Right cardiac atrium (tissue), 5 donors: Measurements from ENCODE around the gene APLP2. TPM values are rescaled to one million over a fixed set of nuclear protein-coding genes. Genes with fewer than 3 reads are reported as not detected.
A peak's percentile ranks its signal among the peaks of the same experiment; 100 is the strongest.

ENCODE experiments used
- ATAC-seq, 2 donors: fragments of 200-7000 bp; cut with Tn5 transposase; one replicate each; pipeline versions ENCODE4 v1.8.0 to v1.9.1; 2020; ENCODE audit warnings: moderate library complexity in 2 of 2, mild to moderate bottlenecking in 1 of 2
- DNase-seq, 3 donors: peaks; one replicate each; pipeline ENCODE4 v3.0.0-alpha.2; 2020
- H3K27ac ChIP-seq: one replicate; pipeline ENCODE4 v1.5.1; 2013; ENCODE audit warnings: mild to moderate bottlenecking, low read length, control low read depth, moderate library complexity
- H3K27me3 ChIP-seq: one replicate; pipeline ENCODE4 v1.6.1; 2013; ENCODE audit not compliant: control insufficient read depth, insufficient read depth
- H3K4me1 ChIP-seq: one replicate; pipeline ENCODE4 v1.6.1; 2013; ENCODE audit warnings: low read length; ENCODE audit not compliant: control insufficient read depth, insufficient read depth
- H3K4me3 ChIP-seq: one replicate; pipeline ENCODE4 v1.5.1; 2013; ENCODE audit warnings: low read length, control low read depth
- H3K9me3 ChIP-seq: one replicate; pipeline ENCODE4 v1.6.1; 2013; ENCODE audit warnings: low read length; ENCODE audit not compliant: control insufficient read depth
- WGBS: extraction: QIAGEN DNeasy Blood & Tissue Kit; methylation state at CpG from one replicate; pipeline ENCODE4 v1.1.7; 2013; 5-methylcytosine and 5-hydroxymethylcytosine counted together
- intact Hi-C, 4 donors: fragments of 100-400 bp; cut with DNase I; formaldehyde crosslinking; loops; one replicate each; pipeline versions ENCODE4 v1.11.0 to v1.14.0; 2022 to 2023
- polyA plus RNA-seq: library from polyadenylated mRNA; stranded (reverse); fragments of 200-250 nt; gene quantifications from one replicate; pipeline ENCODE4 v1.2.3, GENCODE V29; 2013
- total RNA-seq, 4 donors: library from RNA; stranded (reverse); fragmentation: NEBNext Ultra II Directional; extraction: Animal tissue kit (Norgen Biotek cat#: 25700); gene quantifications; one replicate each; pipeline ENCODE4 v1.2.1, GENCODE V29; 2021
- donor health status: healthy with polysubstance abuse.
- donor health status: DM: no; HTN: yes; CAD: no.
- donor health status: DM: no; HTN: no; CAD: no.
- donor health status: DM: no; HTN: yes; CAD: no; lungs with severe emphysema.
- donor health status: DM: yes; HTN: yes; CAD: no.

The APLP2 gene
- total and polyA plus RNA-seq, 5 donors: 228 to 375 (median 330) TPM

- Histone ChIP-seq H3K27ac (peak overlapping the region; percentile 53), H3K4me3 (peak overlapping the region; percentile 88), H3K27me3 (no peaks in the 10 kb centered on the region), H3K9me3 (no peaks in the 10 kb centered on the region), H3K4me1 (no peaks in the 10 kb centered on the region)
- ATAC-seq (no peak), DNase-seq (no peak)
- intact Hi-C loops: loop anchor here in 1 of 4 donors (10.0 kb wide), 1 partner anchor 54 kb away; no protein-coding TSS in a partner anchor
- WGBS: 17% methylated on average over 11 of the region's 11 CpGs
Observed at GRCh38 chr11:130071211-130071712, 1.6 kb downstream of the APLP2 start.

GRCh38 chr11:130074736-130075135 is 5.0 kb downstream of the APLP2 start:
- Histone ChIP-seq H3K4me1 (peaks cover 4% of the 10 kb centered on the region), H3K27me3 (no peaks in the 10 kb centered on the region), H3K27ac (no peak overlapping the region), H3K9me3 (no peaks in the 10 kb centered on the region), H3K4me3 (no peak overlapping the region)
- WGBS: 97% methylated on average over 2 of the region's 2 CpGs
- DNase-seq: no peak
- intact Hi-C loops: loop anchor here in 1 of 4 donors (10.0 kb wide), 1 partner anchor 50 kb away; no protein-coding TSS in a partner anchor
- no peak for ATAC-seq

GRCh38 chr11:130076778-130077481 is 7.2 kb downstream of the APLP2 start:
- DNase-seq: no peak
- Histone ChIP-seq H3K9me3 (no peaks in the 10 kb centered on the region), H3K27ac (no peak overlapping the region), H3K27me3 (no peaks in the 10 kb centered on the region), H3K4me3 (no peak overlapping the region), H3K4me1 (peaks cover 4% of the 10 kb centered on the region)
- WGBS: 61% methylated on average over 4 of the region's 4 CpGs
- ATAC-seq: no peak
- intact Hi-C loops: loop anchor here in 1 of 4 donors (10.0 kb wide), 1 partner anchor 48 kb away; no protein-coding TSS in a partner anchor

GRCh38 chr11:130077671-130078070 is 8.0 kb downstream of the APLP2 start:
- H3K4me3 ChIP-seq: no peak overlapping the region
- DNase-seq: no peak
- no peaks in the 10 kb centered on the region for H3K27me3 ChIP-seq
- intact Hi-C loops: loop anchor here in 1 of 4 donors (10.0 kb wide), 1 partner anchor 47 kb away; no protein-coding TSS in a partner anchor
- no peak for ATAC-seq
- H3K27ac ChIP-seq: no peak overlapping the region
- H3K4me1 ChIP-seq: peaks cover 4% of the 10 kb centered on the region
- H3K9me3 ChIP-seq: no peaks in the 10 kb centered on the region

GRCh38 chr11:130078080-130078479 is 8.4 kb downstream of the APLP2 start:
- DNase-seq (no peak), ATAC-seq (no peak)
- Histone ChIP-seq H3K27ac (no peak overlapping the region), H3K4me1 (peaks cover 4% of the 10 kb centered on the region), H3K4me3 (no peak overlapping the region), H3K9me3 (no peaks in the 10 kb centered on the region), H3K27me3 (no peaks in the 10 kb centered on the region)
- intact Hi-C loops: loop anchor here in 1 of 4 donors (10.0 kb wide), 1 partner anchor 47 kb away; no protein-coding TSS in a partner anchor
- 80% methylated on average over 6 of the region's 6 CpGs for WGBS

GRCh38 chr11:130085671-130086290 is 16.1 kb downstream of the APLP2 start:
- Histone ChIP-seq H3K4me3 (no peak overlapping the region), H3K9me3 (no peaks in the 10 kb centered on the region), H3K4me1 (peaks cover 9% of the 10 kb centered on the region), H3K27me3 (no peaks in the 10 kb centered on the region), H3K27ac (no peak overlapping the region)
- ATAC-seq: no peak
- intact Hi-C loops: no loop called here
- 83% methylated on average over 6 of the region's 6 CpGs for WGBS
- DNase-seq: no peak

GRCh38 chr11:130086669-130087068 is 17.0 kb downstream of the APLP2 start:
- no peaks in the 10 kb centered on the region for H3K27me3 ChIP-seq
- no peaks in the 10 kb centered on the region for H3K9me3 ChIP-seq
- DNase-seq: no peak
- ATAC-seq: no peak
- H3K27ac ChIP-seq: no peak overlapping the region
- intact Hi-C loops: no loop called here
- H3K4me3 ChIP-seq: no peak overlapping the region
- 45% methylated on average over 2 of the region's 2 CpGs for WGBS
- H3K4me1 ChIP-seq: peaks cover 9% of the 10 kb centered on the region

- no peaks in the 10 kb centered on the region for H3K27me3 ChIP-seq
- no peak overlapping the region for H3K27ac ChIP-seq
- intact Hi-C loops: no loop called here
- no peak overlapping the region for H3K4me3 ChIP-seq
- ATAC-seq (peak in 1 of 2 donors; percentile 57), DNase-seq (no peak)
- peaks cover 9% of the 10 kb centered on the region for H3K4me1 ChIP-seq
- H3K9me3 ChIP-seq: no peaks in the 10 kb centered on the region
- WGBS: 64% methylated on average over 7 of the region's 7 CpGs
Observed at GRCh38 chr11:130087294-130087926, 17.7 kb downstream of the APLP2 start.

- Histone ChIP-seq H3K9me3 (no peaks in the 10 kb centered on the region), H3K27me3 (no peaks in the 10 kb centered on the region), H3K4me3 (no peak overlapping the region), H3K27ac (no peak overlapping the region), H3K4me1 (peaks cover 9% of the 10 kb centered on the region)
- no peak for DNase-seq
- no peak for ATAC-seq
- intact Hi-C loops: no loop called here
- 63% methylated on average over 2 of the region's 2 CpGs for WGBS
Observed at GRCh38 chr11:130088217-130088616, 18.5 kb downstream of the APLP2 start.

- Histone ChIP-seq H3K9me3 (no peaks in the 10 kb centered on the region), H3K27me3 (no peaks in the 10 kb centered on the region), H3K4me3 (no peak overlapping the region), H3K4me1 (peaks cover 9% of the 10 kb centered on the region), H3K27ac (no peak overlapping the region)
- ATAC-seq: peak; percentile 71 to 77
- no peak for DNase-seq
- 49% methylated on average over 9 of the region's 9 CpGs for WGBS
- intact Hi-C loops: no loop called here
Observed at GRCh38 chr11:130088919-130089673, 19.4 kb downstream of the APLP2 start.
